ENCODE data around the gene FBXL5.

GRCh38 chr4:15704129-15704528, 49.0 kb upstream of the FBXL5 start:
- TF ChIP-seq CTCF (conservative IDR thresholded peaks at IDR 0.05; ENCODE audit: low read depth, low read length) (no peak), EZH2 (IDR thresholded peaks at IDR 0.05; ENCODE audit: borderline replicate concordance, low read depth, low read length, poor library complexity, severe bottlenecking) (no peak)
